OCI-LY7 (cell line): ENCODE measurements around the gene TTC28. TPM values are rescaled to one million over a fixed set of nuclear protein-coding genes. Genes with fewer than 3 reads are reported as not detected.

Source experiments
- BruUV-seq: library from RNA; stranded (reverse); fragments of 400-500 nt; replicated peaks from 2 replicates; lab custom pipeline; 2021; lab: Mats Ljungman, UMichigan
- CTCF ChIA-PET: fragments of 300-600 bp; sonication (Branson Sonifier 250); formaldehyde crosslinking; loops from one replicate; lab custom pipeline; 2022; ENCODE audit warnings: antibody characterized with exemption; ENCODE audit not compliant: unreplicated experiment; lab: Charles Lee
- POLR2A ChIA-PET: fragments of 300-600 bp; sonication (Branson Sonifier 250); formaldehyde crosslinking; loops from one replicate; lab custom pipeline; 2022; ENCODE audit warnings: antibody characterized with exemption; lab: Charles Lee
- DNase-seq: peaks from one replicate; pipeline ENCODE4 v3.0.0-alpha.2; 2015; ENCODE audit warnings: low spot score
- H2AFZ ChIP-seq: fragments of 200-600 bp; sonication (generic), shearing (Covaris generic); 2 replicates; pipeline ENCODE4 v1.6.1; 2014; ENCODE audit warnings: mild to moderate bottlenecking, antibody characterized with exemption, low read length, moderate library complexity
- H3K27ac ChIP-seq: fragments of 200-600 bp; sonication (generic); 2 replicates; pipeline ENCODE4 v1.5.1; 2014; ENCODE audit warnings: mixed run types, low read depth, mild to moderate bottlenecking, moderate library complexity, low read length, inconsistent platforms; ENCODE audit not compliant: poor library complexity, severe bottlenecking
- H3K36me3 ChIP-seq: fragments of 200-600 bp; sonication (generic); 2 replicates; pipeline ENCODE4 v1.6.1; 2014; ENCODE audit warnings: mild to moderate bottlenecking, antibody characterized with exemption, low read length, moderate library complexity, mixed read lengths; ENCODE audit not compliant: insufficient read depth
- H3K4me1 ChIP-seq: fragments of 200-600 bp; sonication (generic); 2 replicates; pipeline ENCODE4 v1.5.1; 2014; ENCODE audit warnings: mild to moderate bottlenecking, low read length; ENCODE audit not compliant: insufficient read depth, poor library complexity, severe bottlenecking
- H3K4me2 ChIP-seq: fragments of 200-600 bp; sonication (generic); 2 replicates; pipeline ENCODE4 v1.6.1; 2014; ENCODE audit warnings: mild to moderate bottlenecking, low read length
- H3K4me3 ChIP-seq: fragments of 200-600 bp; sonication (generic); 2 replicates; pipeline ENCODE4 v1.5.1; 2014; ENCODE audit warnings: mild to moderate bottlenecking, low read depth, low read length; ENCODE audit not compliant: poor library complexity, severe bottlenecking
- H3K79me2 ChIP-seq: fragments of 200-600 bp; sonication (generic); 2 replicates; pipeline ENCODE4 v1.6.1; 2016; ENCODE audit warnings: low read depth, mild to moderate bottlenecking, low read length, moderate library complexity, mixed read lengths; ENCODE audit not compliant: insufficient read depth
- H3K9me2 ChIP-seq: fragments of 200-600 bp; sonication (generic); 2 replicates; pipeline ENCODE4 v1.6.1; 2016; ENCODE audit warnings: mild to moderate bottlenecking, low read length, mixed read lengths; ENCODE audit not compliant: insufficient read depth
- H3K9me3 ChIP-seq: fragments of 200-600 bp; sonication (generic); 2 replicates; pipeline ENCODE4 v1.6.1; 2014; ENCODE audit warnings: mild to moderate bottlenecking, mixed run types, low read length, mixed read lengths
- H4K20me1 ChIP-seq: fragments of 200-600 bp; sonication (generic); 2 replicates; pipeline ENCODE4 v1.6.1; 2014; ENCODE audit warnings: mild to moderate bottlenecking, antibody characterized with exemption, low read length, moderate library complexity, mixed read lengths; ENCODE audit not compliant: insufficient read depth
- EZH2phosphoT487 ChIP-seq: fragments of 200-600 bp; sonication (generic); IDR thresholded peaks from 2 replicates; pipeline ENCODE4 v1.6.1; 2018; ENCODE audit warnings: low read depth, borderline replicate concordance, mild to moderate bottlenecking, mixed run types, antibody characterized with exemption, low read length, moderate library complexity, mixed read lengths
- intact Hi-C: fragments of 100-400 bp; cut with micrococcal nuclease; formaldehyde crosslinking; loops from one replicate; pipeline ENCODE4 v1.10.0; 2022; ENCODE audit not compliant: unreplicated experiment
- total RNA-seq, 2 experiments: library from RNA; depleted of rRNA in 1 of 2; stranded (reverse); fragments of >200 nt in 1 of 2; shearing (Covaris generic) in 1 of 2; gene quantifications; 2 replicates each; pipeline ENCODE4 v1.2.3, GENCODE V29; 2014 to 2022
- TF ChIP-seq, protein P1 (sequence below): fragments of 200-600 bp; sonication (generic); conservative IDR thresholded peaks from 2 replicates; pipeline ENCODE4 v1.5.1; 2014; ENCODE audit warnings: mild to moderate bottlenecking, antibody characterized with exemption, low read length, moderate library complexity, mixed read lengths

Gene TTC28
- total RNA-seq, 2 experiments from 2014 or later: under 0.01 to 0.55 TPM

DNA sequence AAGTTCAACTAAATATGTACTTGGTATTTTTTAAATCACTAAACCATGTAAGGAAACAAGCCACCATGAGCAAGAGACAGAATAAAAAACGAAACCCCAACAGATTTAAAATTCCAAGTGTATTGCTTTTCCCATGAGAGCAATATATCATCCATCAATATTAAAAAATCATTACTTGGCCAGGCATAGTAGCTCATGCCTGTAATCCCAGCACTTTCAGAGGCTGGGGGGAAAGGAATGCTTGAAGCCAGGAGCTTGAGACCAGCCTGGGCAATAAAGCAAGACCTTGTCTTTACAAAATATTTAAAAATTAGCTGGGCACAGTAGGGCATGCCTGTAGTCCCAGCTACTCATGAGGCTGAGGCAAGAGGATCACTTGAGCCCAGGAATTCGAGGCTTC is 190.8 kb downstream of the TTC28 start:
- Histone ChIP-seq H3K9me3 (no peaks in the 10 kb centered on the region), H3K36me3 (no peaks in the 10 kb centered on the region), H2AFZ (no peak overlapping the region), H3K4me2 (no peak overlapping the region), H4K20me1 (no peaks in the 10 kb centered on the region), H3K4me3 (no peak overlapping the region), H3K9me2 (no peaks in the 10 kb centered on the region), H3K27ac (no peak overlapping the region), H3K79me2 (no peaks in the 10 kb centered on the region), H3K4me1 (no peaks in the 10 kb centered on the region)
- CTCF ChIA-PET: no interaction called here
- intact Hi-C loops: no loop called here
- POLR2A ChIA-PET: no interaction called here
- TF ChIP-seq EZH2phosphoT487: no peak
- TF ChIP-seq, protein P1, sequence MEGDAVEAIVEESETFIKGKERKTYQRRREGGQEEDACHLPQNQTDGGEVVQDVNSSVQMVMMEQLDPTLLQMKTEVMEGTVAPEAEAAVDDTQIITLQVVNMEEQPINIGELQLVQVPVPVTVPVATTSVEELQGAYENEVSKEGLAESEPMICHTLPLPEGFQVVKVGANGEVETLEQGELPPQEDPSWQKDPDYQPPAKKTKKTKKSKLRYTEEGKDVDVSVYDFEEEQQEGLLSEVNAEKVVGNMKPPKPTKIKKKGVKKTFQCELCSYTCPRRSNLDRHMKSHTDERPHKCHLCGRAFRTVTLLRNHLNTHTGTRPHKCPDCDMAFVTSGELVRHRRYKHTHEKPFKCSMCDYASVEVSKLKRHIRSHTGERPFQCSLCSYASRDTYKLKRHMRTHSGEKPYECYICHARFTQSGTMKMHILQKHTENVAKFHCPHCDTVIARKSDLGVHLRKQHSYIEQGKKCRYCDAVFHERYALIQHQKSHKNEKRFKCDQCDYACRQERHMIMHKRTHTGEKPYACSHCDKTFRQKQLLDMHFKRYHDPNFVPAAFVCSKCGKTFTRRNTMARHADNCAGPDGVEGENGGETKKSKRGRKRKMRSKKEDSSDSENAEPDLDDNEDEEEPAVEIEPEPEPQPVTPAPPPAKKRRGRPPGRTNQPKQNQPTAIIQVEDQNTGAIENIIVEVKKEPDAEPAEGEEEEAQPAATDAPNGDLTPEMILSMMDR: no peak
- DNase-seq: no peak
- no TSS peak for BruUV-seq

DNA sequence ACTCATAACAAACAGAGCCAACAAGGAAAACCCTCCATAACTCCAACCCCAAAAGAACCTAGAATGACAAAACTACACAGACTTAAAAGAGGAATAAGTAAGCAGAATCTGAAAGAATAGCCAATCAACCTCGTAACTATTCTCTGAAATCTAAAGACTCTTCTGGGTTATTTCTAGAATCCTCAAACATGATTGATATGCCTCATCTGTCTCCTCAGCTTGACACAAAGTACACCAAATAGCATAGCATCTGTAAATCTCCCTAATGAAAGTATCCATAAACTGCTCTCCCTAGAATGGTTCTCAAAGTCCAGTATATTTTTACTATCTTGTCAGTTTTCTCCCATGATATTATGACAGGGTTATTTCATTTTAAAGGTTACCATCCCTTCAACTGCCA is 195.0 kb downstream of the TTC28 start:
- Histone ChIP-seq H2AFZ (no peak overlapping the region), H4K20me1 (no peaks in the 10 kb centered on the region), H3K27ac (no peak overlapping the region), H3K79me2 (no peaks in the 10 kb centered on the region), H3K4me1 (no peaks in the 10 kb centered on the region), H3K9me3 (no peaks in the 10 kb centered on the region), H3K36me3 (no peaks in the 10 kb centered on the region), H3K4me3 (no peak overlapping the region), H3K9me2 (no peaks in the 10 kb centered on the region), H3K4me2 (no peak overlapping the region)
- TF ChIP-seq EZH2phosphoT487: no peak
- TF ChIP-seq, protein P1: no peak
- intact Hi-C loops: no loop called here
- no TSS peak for BruUV-seq
- ChIA-PET CTCF (no interaction called here), POLR2A (no interaction called here)
- no peak for DNase-seq

- H3K79me2 ChIP-seq: no peaks in the 10 kb centered on the region
- no peak overlapping the region for H3K4me3 ChIP-seq
- H3K9me3 ChIP-seq: no peaks in the 10 kb centered on the region
- BruUV-seq: no TSS peak
- no peak overlapping the region for H2AFZ ChIP-seq
- no peaks in the 10 kb centered on the region for H4K20me1 ChIP-seq
- no peak overlapping the region for H3K4me2 ChIP-seq
- H3K9me2 ChIP-seq: no peaks in the 10 kb centered on the region
- POLR2A ChIA-PET: interaction anchor here (0.6 kb wide), 1 partner anchor 572 kb away, joined by 4 read pairs; no protein-coding TSS in a partner anchor
- no peak for DNase-seq
- H3K36me3 ChIP-seq: no peaks in the 10 kb centered on the region
- TF ChIP-seq, protein P1: no peak
- TF ChIP-seq EZH2phosphoT487: no peak
- CTCF ChIA-PET: no interaction called here
- no peaks in the 10 kb centered on the region for H3K4me1 ChIP-seq
- intact Hi-C loops: no loop called here
- no peak overlapping the region for H3K27ac ChIP-seq
Measured at GRCh38 chr22:28481725-28482124, 197.9 kb downstream of the TTC28 start.
